ENCODE data around the gene LONP1.
"Not testable (repeated sequence)": the region's sequence is repeated elsewhere in the genome, so short reads cannot be mapped to it uniquely, and the experiment has no call there.

Gene LONP1

DNA sequence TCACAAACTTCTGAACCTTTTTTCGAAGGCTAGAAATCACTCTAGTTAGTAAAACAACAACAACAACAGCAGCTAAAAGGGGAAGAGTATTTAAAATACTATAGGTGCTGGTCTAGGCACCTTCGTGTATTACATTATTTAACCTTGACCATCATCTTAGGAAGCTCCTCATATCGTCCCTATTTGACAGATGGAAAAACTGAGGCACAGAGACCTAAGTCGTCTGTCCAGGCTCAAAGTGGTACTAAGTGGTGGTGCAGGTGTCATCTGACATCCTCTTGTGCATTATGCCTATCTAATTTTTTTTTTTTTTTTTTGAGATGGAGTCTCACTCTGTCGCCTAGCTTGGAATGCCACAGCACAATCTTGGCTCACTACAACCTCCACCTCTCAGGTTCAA, 29.6 kb upstream of the LONP1 start:
- no peak for DNase-seq (ENCODE audit: low read depth)
- TF ChIP-seq, protein P1, sequence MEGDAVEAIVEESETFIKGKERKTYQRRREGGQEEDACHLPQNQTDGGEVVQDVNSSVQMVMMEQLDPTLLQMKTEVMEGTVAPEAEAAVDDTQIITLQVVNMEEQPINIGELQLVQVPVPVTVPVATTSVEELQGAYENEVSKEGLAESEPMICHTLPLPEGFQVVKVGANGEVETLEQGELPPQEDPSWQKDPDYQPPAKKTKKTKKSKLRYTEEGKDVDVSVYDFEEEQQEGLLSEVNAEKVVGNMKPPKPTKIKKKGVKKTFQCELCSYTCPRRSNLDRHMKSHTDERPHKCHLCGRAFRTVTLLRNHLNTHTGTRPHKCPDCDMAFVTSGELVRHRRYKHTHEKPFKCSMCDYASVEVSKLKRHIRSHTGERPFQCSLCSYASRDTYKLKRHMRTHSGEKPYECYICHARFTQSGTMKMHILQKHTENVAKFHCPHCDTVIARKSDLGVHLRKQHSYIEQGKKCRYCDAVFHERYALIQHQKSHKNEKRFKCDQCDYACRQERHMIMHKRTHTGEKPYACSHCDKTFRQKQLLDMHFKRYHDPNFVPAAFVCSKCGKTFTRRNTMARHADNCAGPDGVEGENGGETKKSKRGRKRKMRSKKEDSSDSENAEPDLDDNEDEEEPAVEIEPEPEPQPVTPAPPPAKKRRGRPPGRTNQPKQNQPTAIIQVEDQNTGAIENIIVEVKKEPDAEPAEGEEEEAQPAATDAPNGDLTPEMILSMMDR (conservative IDR thresholded peaks at IDR 0.05; ENCODE audit: control insufficient read depth, insufficient read depth, low read depth, low read length): no peak
- no peak overlapping the region for H3K4me3 ChIP-seq (ENCODE audit: control insufficient read depth, low read depth, low read length)

GRCh38 chr19:5748920-5749319, 29.0 kb upstream of the LONP1 start:
- not testable (repeated sequence) for H3K4me3 ChIP-seq (ENCODE audit: control insufficient read depth, low read depth, low read length); DNase-seq (ENCODE audit: low read depth)

- not testable (repeated sequence) for DNase-seq (ENCODE audit: low read depth); H3K4me3 ChIP-seq (ENCODE audit: control insufficient read depth, low read depth, low read length)
These were observed 25.1 kb upstream of the LONP1 start for GRCh38 chr19:5744999-5745398.

GRCh38 chr19:5743630-5744029, 23.7 kb upstream of the LONP1 start:
- TF ChIP-seq, protein P1 (conservative IDR thresholded peaks at IDR 0.05; ENCODE audit: control insufficient read depth, insufficient read depth, low read depth, low read length): no peak
- peak; percentile 5 for DNase-seq (ENCODE audit: low read depth)
- H3K4me3 ChIP-seq (ENCODE audit: control insufficient read depth, low read depth, low read length): no peak overlapping the region

DNA sequence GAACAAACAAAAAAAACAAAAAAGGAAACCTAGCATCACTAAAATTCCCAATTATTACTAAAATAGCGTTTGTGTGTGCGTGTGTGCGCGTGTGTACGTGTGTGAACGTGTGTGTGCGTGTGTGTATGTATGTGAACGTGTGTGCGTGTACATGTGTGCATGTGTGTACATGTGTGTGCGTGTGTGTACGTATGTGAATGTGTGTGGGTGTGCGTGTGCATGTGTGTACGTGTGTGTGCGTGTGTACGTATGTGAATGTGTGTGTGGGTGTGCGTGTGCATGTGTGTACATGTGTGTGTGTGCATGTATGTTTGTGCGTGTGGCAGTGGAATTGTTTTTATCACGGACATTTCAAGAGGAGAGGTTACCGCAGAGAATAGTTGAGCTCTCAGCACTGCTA, 22.1 kb upstream of the LONP1 start:
- TF ChIP-seq, protein P1 (conservative IDR thresholded peaks at IDR 0.05; ENCODE audit: control insufficient read depth, insufficient read depth, low read depth, low read length): no peak
- DNase-seq (ENCODE audit: low read depth): no peak
- H3K4me3 ChIP-seq (ENCODE audit: control insufficient read depth, low read depth, low read length): no peak overlapping the region

GRCh38 chr19:5738423-5738822, 18.5 kb upstream of the LONP1 start:
- TF ChIP-seq, protein P1 (conservative IDR thresholded peaks at IDR 0.05; ENCODE audit: control insufficient read depth, insufficient read depth, low read depth, low read length): no peak
- peak; percentile 11 for DNase-seq (ENCODE audit: low read depth)
- no peak overlapping the region for H3K4me3 ChIP-seq (ENCODE audit: control insufficient read depth, low read depth, low read length)

- not testable (repeated sequence) for DNase-seq (ENCODE audit: low read depth); H3K4me3 ChIP-seq (ENCODE audit: control insufficient read depth, low read depth, low read length)
These were observed 13.2 kb upstream of the LONP1 start for GRCh38 chr19:5733172-5733571.

DNA sequence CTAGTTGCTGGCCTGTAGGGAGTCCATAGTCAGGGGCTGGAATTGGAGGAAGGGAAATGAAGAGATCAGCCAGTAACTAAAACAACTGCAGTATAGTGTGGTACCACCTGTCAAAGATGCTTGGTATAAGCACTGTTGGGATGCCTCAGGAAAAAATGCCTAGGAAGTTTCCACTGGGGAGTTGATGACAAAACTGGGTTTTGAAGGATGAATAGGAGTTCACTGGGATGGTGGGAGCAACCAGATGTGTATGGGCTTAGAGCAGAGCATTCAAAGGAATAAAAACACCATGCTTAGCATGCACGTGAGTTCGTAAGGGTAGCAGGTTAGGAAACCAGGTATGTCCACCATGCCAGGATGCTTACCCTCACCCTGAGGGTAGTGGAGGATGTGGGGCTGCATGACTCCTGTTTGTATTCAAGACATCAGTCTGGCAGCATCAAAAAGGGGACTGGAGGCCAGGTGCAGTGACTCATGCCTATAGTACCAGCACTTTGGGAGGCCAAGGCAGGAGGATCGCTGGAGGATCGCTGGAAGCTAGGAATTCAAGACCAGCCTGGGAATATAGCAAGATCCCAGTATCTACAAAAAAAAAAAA, 7.6 kb upstream of the LONP1 start:
- H3K4me3 ChIP-seq (ENCODE audit: control insufficient read depth, low read depth, low read length): no peak overlapping the region
- no peak for DNase-seq (ENCODE audit: low read depth)
- TF ChIP-seq, protein P1 (conservative IDR thresholded peaks at IDR 0.05; ENCODE audit: control insufficient read depth, insufficient read depth, low read depth, low read length): no peak
